ENCODE data around the gene DBET. TPM values are rescaled to one million over a fixed set of nuclear protein-coding genes. Genes with fewer than 3 reads are reported as not detected.
A peak's percentile ranks its signal among the peaks of the same experiment; 100 is the strongest.
"Not testable (repeated sequence)": the region's sequence is repeated elsewhere in the genome, so short reads cannot be mapped to it uniquely, and the experiment has no call there.

DBET gene
- total RNA-seq, 2 experiments from 2014 or later: not detected

DNA sequence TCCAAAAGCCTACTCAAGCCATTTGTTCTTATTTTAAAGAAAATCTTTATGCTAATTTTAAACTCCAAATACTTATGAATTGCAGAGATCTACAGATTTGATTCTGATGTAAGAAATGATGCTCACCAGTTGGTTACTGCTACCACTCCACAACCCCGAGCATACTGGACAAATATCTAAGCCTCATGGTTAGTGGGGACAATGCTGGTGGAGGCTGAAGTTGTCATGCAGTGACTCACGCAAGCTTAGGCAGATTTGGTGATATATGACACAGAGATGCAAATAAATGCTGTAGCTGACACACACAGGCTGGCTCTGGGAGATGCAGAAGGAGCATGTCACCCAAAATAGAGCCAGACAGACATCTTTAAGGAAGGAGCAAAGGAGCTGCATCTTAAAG lies 35.3 kb downstream of the DBET start:
- ATAC-seq; H3K9me3 Mint-ChIP-seq (ENCODE audit: low read depth); H3K4me1 Mint-ChIP-seq; H3K27ac Mint-ChIP-seq; DNase-seq; H3K36me3 Mint-ChIP-seq; H3K4me3 Mint-ChIP-seq; CTCF ChIA-PET; H3K27me3 Mint-ChIP-seq: not testable (repeated sequence)

DNA sequence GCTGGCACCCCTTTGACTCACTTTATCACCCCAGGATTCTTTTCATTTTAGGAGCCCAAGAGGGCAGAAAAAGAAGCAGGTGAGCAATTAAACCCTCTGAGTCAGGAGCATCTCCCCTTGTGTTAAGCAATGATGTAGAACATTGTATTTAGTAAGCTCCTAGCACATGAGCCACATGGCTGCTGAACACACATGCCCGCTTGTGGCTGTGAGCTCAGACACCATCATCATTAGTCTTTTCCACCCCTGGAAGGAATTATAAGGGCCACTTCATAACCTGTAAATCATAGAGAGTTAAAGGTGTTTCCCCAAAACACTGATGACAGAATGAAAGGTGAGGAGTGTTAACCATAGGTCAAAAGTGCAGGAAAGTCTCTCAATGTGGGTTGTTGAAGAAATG lies 37.2 kb downstream of the DBET start:
- H3K36me3 Mint-ChIP-seq; ATAC-seq; H3K9me3 Mint-ChIP-seq (ENCODE audit: low read depth); DNase-seq; H3K4me1 Mint-ChIP-seq; H3K4me3 Mint-ChIP-seq; H3K27ac Mint-ChIP-seq; H3K27me3 Mint-ChIP-seq; CTCF ChIA-PET: not testable (repeated sequence)

DNA sequence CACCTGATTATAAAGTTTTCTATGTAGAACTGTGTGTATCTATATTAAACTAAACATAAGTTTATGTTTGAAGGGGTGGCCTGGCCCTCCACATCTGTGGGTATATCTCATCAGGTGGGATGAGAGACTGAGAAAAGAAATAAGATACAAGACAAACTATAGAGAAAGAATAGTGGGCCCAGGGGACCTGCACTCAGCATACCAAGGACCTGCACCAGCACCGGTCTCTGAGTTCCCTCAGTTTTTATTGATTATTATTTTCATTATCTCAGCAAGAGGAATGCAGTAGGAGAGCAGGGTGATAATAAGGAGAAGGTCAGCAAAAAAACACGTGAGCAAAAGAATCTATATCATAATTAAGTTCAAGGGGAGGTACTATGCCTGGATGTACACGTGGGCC lies 41.9 kb downstream of the DBET start:
- H3K4me3 Mint-ChIP-seq; CTCF ChIA-PET; H3K9me3 Mint-ChIP-seq (ENCODE audit: low read depth); ATAC-seq; DNase-seq; H3K27ac Mint-ChIP-seq; H3K4me1 Mint-ChIP-seq; H3K27me3 Mint-ChIP-seq; H3K36me3 Mint-ChIP-seq: not testable (repeated sequence)

DNA sequence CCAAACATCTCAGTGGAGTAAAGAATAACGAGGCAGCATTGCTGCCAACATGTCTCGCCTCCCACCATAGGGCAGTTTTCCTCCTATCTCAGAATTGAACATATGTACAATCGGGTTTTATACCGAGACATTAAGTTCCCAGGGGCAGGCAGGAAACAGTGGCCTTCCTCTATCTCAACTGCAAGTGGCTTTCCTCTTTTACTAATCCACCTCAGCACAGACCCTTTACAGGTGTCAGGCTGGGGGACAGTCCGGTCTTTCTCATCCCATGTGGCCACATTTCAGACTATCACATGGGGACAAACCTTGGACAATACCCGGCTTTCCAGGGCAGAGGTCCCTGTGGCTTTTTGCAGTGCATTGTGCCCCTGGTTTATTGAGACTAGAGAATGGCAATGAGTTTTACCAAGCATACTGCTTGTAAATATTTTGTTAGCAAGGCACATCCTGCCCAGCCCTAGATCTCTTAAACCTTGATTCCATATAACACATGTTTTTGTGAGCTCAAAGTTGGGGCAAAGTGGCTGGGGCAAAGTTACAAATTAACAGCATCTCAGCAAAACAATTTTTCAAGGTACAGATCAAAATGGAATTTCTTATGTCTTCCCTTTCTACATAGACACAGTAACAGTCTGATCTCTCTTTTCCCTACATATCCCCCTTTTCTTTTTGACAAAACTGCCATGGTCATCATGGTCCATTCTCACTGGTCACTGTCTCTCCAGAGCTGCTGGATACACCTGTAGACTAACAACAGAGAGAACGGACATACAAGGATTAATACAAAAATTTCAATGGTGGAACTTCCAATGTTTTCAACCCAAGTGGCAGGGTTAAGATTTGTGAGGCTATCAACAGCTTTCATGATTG lies 42.5 kb downstream of the DBET start:
- H3K4me3 Mint-ChIP-seq; H3K27me3 Mint-ChIP-seq; CTCF ChIA-PET; H3K4me1 Mint-ChIP-seq; H3K27ac Mint-ChIP-seq; H3K36me3 Mint-ChIP-seq; ATAC-seq; H3K9me3 Mint-ChIP-seq (ENCODE audit: low read depth): not testable (repeated sequence)
- DNase-seq: peak; percentile 36

DNA sequence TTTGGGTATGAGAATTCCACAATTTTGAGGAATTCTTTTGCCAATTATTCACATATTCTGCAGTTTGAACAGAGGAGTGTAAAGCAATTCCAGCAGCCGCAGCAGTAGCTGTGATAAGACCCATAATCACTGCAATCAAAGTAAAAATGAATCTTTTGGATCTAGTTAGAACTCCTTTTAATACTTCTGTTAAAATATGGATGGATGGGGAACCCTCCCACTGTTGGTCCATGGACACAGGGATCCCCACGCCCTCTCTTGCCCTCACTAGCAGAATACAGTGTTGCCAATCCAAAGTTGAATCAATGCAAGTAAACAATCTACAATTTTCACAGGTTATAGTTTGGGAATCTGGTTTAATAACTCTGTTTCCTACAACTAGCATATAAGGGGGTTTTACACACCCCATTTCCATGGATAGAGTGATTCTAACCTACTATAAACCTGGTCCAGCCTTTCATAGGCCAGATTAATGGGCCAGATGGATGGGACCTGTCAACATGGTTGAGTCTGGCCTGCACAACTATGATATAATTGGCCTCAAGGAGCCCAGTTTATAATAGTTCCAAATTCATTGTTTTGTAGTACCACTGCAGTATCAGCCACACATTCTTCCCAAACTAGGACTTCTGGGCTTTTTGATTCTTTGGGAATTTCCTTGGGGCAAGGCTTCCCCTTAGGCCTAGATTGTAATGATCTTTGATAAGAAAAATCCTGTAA lies 43.6 kb downstream of the DBET start:
- H3K27ac Mint-ChIP-seq; H3K4me3 Mint-ChIP-seq; ATAC-seq; H3K4me1 Mint-ChIP-seq; CTCF ChIA-PET; H3K27me3 Mint-ChIP-seq; H3K9me3 Mint-ChIP-seq (ENCODE audit: low read depth); H3K36me3 Mint-ChIP-seq: not testable (repeated sequence)
- DNase-seq: peak; percentile 34

DNA sequence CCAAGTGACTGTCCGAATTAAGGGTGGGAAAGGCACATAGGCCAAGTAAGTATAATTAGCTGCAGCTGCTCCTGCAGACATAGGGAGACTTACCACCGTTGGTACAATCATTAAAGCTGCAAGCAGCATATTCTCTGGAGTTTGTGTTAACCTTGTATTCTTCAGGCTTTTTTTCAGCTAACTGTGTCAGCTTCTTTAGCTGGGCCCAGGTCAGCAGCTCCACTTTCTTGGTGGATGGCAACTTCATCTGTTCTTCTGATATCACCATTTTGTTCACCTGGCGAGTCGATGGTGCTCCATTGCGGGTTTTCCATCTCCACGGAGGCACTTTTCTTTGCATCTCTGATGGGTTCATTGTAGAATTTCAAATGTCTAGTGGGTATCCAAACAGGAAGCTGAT lies 44.5 kb downstream of the DBET start:
- H3K9me3 Mint-ChIP-seq (ENCODE audit: low read depth); H3K4me1 Mint-ChIP-seq; H3K4me3 Mint-ChIP-seq; CTCF ChIA-PET; H3K27ac Mint-ChIP-seq; H3K27me3 Mint-ChIP-seq; ATAC-seq; H3K36me3 Mint-ChIP-seq: not testable (repeated sequence)
- DNase-seq: peak; percentile 40

DNA sequence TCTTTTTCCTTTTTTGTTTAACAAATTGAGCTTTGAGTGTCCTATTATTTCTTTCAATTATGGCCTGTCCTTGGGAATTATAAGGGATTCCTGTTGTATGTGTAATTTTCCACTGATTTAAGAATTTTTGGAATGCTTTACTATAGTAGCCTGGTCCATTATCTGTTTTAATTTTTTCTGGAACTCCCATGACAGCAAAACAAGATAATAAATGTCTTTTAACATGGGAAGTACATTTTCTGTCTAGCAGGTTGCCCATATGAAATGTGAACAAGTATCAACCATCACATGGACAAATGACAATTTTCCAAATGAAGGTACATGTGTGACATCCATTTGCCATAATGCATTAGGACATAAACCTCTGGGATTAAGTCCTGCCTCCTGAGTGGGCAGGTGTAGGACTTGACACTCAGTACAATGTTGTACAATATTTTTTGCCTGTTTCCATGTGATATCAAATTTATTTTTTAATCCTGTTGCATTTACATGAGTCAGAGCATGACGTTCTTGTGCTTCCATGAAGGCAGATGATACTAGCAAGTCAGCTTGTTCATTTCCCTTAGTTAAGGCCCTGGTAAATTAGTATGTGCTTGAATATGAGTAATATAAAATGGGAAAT lies 45.2 kb downstream of the DBET start:
- H3K9me3 Mint-ChIP-seq (ENCODE audit: low read depth); H3K27ac Mint-ChIP-seq; ATAC-seq; H3K27me3 Mint-ChIP-seq; CTCF ChIA-PET; H3K4me1 Mint-ChIP-seq; H3K36me3 Mint-ChIP-seq; DNase-seq; H3K4me3 Mint-ChIP-seq: not testable (repeated sequence)

DNA sequence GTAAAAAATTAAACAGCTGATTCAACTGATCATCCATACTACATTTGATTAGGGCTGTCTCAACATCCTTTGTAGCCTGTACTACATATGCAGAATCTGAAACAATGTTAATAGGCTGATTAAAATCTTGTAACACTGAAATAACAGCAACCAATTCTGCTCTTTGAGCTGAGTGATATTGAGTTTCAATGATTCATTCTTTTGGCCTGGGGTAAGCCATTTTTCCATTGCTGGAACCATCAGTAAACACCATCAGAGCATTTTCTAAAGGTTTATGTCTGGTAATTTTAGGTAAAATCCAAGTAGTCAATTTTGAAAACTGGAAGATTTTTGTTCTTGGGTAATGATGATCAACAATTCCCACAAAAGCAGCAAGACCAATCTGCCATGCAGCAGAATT lies 45.7 kb downstream of the DBET start:
- DNase-seq; ATAC-seq; H3K27ac Mint-ChIP-seq; CTCF ChIA-PET; H3K4me3 Mint-ChIP-seq; H3K9me3 Mint-ChIP-seq (ENCODE audit: low read depth); H3K36me3 Mint-ChIP-seq; H3K27me3 Mint-ChIP-seq; H3K4me1 Mint-ChIP-seq: not testable (repeated sequence)

DNA sequence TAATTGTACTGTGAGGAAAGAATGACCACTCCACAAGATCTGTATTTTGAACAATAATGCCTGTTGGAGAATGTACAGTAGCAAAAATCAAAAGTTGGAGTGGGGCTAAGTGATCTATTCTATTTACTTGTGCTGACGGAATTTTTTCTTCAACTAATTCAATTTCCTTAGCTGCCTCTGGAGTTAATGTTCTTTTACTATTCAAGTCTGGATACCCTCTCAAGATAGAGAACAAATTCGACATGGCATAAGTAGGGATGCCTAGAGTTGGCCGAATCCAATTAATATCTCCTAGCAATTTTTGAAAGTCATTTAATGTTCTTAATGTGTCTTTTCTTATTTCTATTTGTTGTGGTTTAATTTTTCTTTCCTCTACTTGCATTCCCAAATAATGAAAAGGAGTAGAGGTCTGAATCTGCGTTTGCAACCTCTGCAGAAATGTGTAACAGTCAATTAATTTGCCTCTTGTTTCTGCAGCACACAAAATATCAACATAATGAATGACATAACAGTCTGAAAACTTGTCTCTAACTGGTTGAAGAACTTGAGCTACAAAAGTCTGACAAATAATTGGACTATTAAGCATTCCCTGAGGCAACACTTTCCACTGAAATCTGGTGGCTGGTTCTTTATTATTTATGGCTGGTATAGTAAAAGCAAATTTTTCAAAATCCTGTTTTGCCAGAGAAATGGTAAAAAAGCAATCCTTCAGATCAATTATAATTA lies 46.4 kb downstream of the DBET start:
- H3K36me3 Mint-ChIP-seq; DNase-seq; H3K4me3 Mint-ChIP-seq; CTCF ChIA-PET; H3K4me1 Mint-ChIP-seq; H3K9me3 Mint-ChIP-seq (ENCODE audit: low read depth); H3K27me3 Mint-ChIP-seq; ATAC-seq; H3K27ac Mint-ChIP-seq: not testable (repeated sequence)

DNA sequence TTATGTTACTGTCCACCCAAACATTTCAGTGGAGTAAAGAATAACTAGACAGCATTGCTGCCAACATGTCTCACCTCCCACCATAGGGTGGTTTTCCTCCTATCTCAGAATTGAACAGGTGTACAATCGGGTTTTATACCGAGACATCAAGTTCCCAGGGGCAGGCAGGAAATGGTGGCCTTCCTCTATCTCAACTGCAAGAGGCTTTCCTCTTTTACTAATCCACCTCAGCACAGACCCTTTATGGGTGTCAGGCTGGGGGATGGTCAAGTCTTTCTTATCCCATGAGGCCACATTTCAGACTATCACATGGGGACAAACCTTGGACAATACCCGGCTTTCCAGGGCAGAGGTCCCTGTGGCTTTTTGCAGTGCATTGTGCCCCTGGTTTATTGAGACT lies 48.6 kb downstream of the DBET start:
- CTCF ChIA-PET; H3K36me3 Mint-ChIP-seq; H3K27me3 Mint-ChIP-seq; H3K9me3 Mint-ChIP-seq (ENCODE audit: low read depth); H3K27ac Mint-ChIP-seq; H3K4me3 Mint-ChIP-seq; H3K4me1 Mint-ChIP-seq; ATAC-seq: not testable (repeated sequence)
- DNase-seq: peak; percentile 32

DNA sequence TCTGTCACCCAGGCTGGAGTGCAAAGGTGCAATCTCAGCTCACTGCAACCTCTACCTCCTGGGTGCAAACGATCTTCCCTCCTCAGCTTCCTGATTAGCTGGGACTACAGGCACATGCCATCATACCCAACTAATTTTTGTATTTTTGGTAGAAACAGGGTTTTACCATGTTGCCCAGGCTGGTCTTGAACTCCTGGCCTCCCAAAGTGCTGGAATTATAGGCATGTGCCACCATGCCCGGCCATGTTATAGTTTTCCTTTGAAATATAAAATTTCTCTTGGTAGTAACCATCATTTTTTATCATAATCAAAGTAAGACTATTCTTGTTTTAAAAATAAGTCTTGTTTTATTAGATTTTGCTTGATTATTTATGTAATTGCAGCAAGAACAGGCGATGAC lies 50.7 kb downstream of the DBET start:
- H3K27me3 Mint-ChIP-seq; H3K9me3 Mint-ChIP-seq (ENCODE audit: low read depth); H3K36me3 Mint-ChIP-seq; ATAC-seq; CTCF ChIA-PET; H3K4me1 Mint-ChIP-seq; H3K27ac Mint-ChIP-seq; H3K4me3 Mint-ChIP-seq: not testable (repeated sequence)
- DNase-seq: peak; percentile 35

Data from activated CD8-positive, alpha-beta memory T cell treated with anti-CD3 and anti-CD28 coated beads, Interleukin-2, amount 10 ng/mL, durations not matched to agents 7 days and 5 days (primary cell).